Pancreas (tissue), 10 donors: ENCODE results near the gene BAZ2B. TPM values are rescaled to one million over a fixed set of nuclear protein-coding genes. Genes with fewer than 3 reads are reported as not detected.
A peak's percentile ranks its signal among the peaks of the same experiment; 100 is the strongest.

Source experiments
- ATAC-seq, 4 donors: fragments of 200-7000 bp; cut with Tn5 transposase; one replicate each; pipeline versions ENCODE4 v1.8.0 to v1.9.1; 2020; ENCODE audit warnings: mild to moderate bottlenecking in 4 of 4, moderate library complexity in 4 of 4
- DNase-seq, 6 donors: peaks; one replicate each; pipeline ENCODE4 v3.0.0-alpha.2; 2020
- FAIRE-seq: peaks from 2 replicates; lab custom pipeline; 2012; peaks lifted over from hg19 to GRCh38; lab: Jason Lieb, UNC
- H3K27ac ChIP-seq, 4 donors: fragments of 200-600 bp; sonication (generic); 1 replicate in 3 of 4; 2 replicates in 1 of 4; pipeline versions ENCODE4 v1.5.0 to v1.8.0; 2020
- H3K27me3 ChIP-seq, 4 donors: fragments of 200-600 bp; one replicate each; pipeline ENCODE4 v1.8.0; 2021
- H3K36me3 ChIP-seq, 3 donors: fragments of 200-600 bp; sonication (generic) in 1 of 3; one replicate each; pipeline versions ENCODE4 v1.5.0 to v1.8.0; 2020 to 2021
- H3K4me1 ChIP-seq, 3 donors: fragments of 200-600 bp; one replicate each; pipeline ENCODE4 v1.8.0; 2021
- H3K4me3 ChIP-seq, 4 donors: fragments of 200-600 bp; sonication (generic) in 2 of 4; one replicate each; pipeline versions ENCODE4 v1.5.0 to v1.8.0; 2020 to 2021
- H3K9me3 ChIP-seq, 4 donors: fragments of 200-600 bp; one replicate each; pipeline ENCODE4 v1.8.0; 2021
- CTCF ChIP-seq, 4 donors: fragments of 200-600 bp; sonication (generic) in 3 of 4; IDR thresholded peaks; one replicate each; pipeline versions ENCODE4 v1.5.0 to v1.8.0; 2021; ENCODE audit warnings: antibody characterized with exemption in 4 of 4
- WGBS, 2 donors: extraction: QIAGEN DNeasy Blood & Tissue Kit; methylation state at CpG; one replicate each; pipeline ENCODE4 v1.1.7; 2013; 5-methylcytosine and 5-hydroxymethylcytosine counted together
- intact Hi-C, 3 donors: fragments of 100-400 bp; cut with DNase I; formaldehyde crosslinking; loops; one replicate each; pipeline versions ENCODE4 v1.11.1 to v1.14.2; 2022
- polyA plus RNA-seq, 2 donors: library from polyadenylated mRNA; stranded (reverse); fragments of 200-250 nt; gene quantifications; one replicate each; pipeline ENCODE4 v1.2.3, GENCODE V29; 2013
- total RNA-seq, 6 donors: library from RNA; stranded (reverse); fragmentation: NEBNext Ultra II Directional in 4 of 6; extraction: Animal tissue kit (Norgen Biotek cat#: 25700) in 4 of 6; gene quantifications; one replicate each; pipeline versions ENCODE4 v1.2.1 to v1.2.4, GENCODE V29; 2021 to 2023
- donor health status: healthy with polysubstance abuse.
- donor health status: DM: no; HTN: no; CAD: no; lungs with moderate emphysema.
- donor health status: DM: no; HTN: no; CAD: no.
- donor health status: control.
- donor health status: control.
- donor health status: Bipolar disorder and iron deficiency.
- donor health status: DM: yes; HTN: yes; CAD: no.
- donor health status: DM: no; HTN: no; CAD: no.
- donor health status: DM: no; HTN: no; CAD: no.
- donor health status: DM: yes; HTN: yes; CAD: no.

BAZ2B gene
- total and polyA plus RNA-seq, 8 donors, result 14.4 to 52.1 (median 34.4) TPM

- no peaks in the 10 kb centered on the region for H3K36me3 ChIP-seq
- no peaks in the 10 kb centered on the region for H3K27me3 ChIP-seq
- H3K27ac ChIP-seq, result no peak overlapping the region
- peaks cover 0 to 16% (median 4%) of the 10 kb centered on the region in 3 donors for H3K4me1 ChIP-seq
- TF ChIP-seq CTCF (IDR thresholded peaks at IDR 0.05), result no peak
- peak in 3 of 4 donors; percentile 24 to 34 (median 25) for ATAC-seq
- DNase-seq, result no peak
- FAIRE-seq, result no peak
- intact Hi-C loops, result no loop called here
- no peaks in the 10 kb centered on the region for H3K9me3 ChIP-seq
- no peak overlapping the region for H3K4me3 ChIP-seq
- WGBS, 2 donors, result 67 to 69% methylated on average over 4 of the region's 4 CpGs
Measured at GRCh38 chr2:159592441-159592840, 23.9 kb downstream of the BAZ2B start.

GRCh38 chr2:159591221-159591620, 25.1 kb downstream of the BAZ2B start:
- Histone ChIP-seq H3K4me1 (peaks cover 0 to 16% (median 4%) of the 10 kb centered on the region in 3 donors), H3K4me3 (no peak overlapping the region), H3K36me3 (no peaks in the 10 kb centered on the region), H3K27ac (no peak overlapping the region), H3K27me3 (no peaks in the 10 kb centered on the region), H3K9me3 (no peaks in the 10 kb centered on the region)
- ATAC-seq, result peak; percentile 59 to 81 (median 74)
- peak in 1 of 6 donors; percentile 24 for DNase-seq
- TF ChIP-seq CTCF (IDR thresholded peaks at IDR 0.05), result no peak
- intact Hi-C loops, result no loop called here
- FAIRE-seq, result no peak

GRCh38 chr2:159589286-159589685, 27.1 kb downstream of the BAZ2B start:
- TF ChIP-seq CTCF (IDR thresholded peaks at IDR 0.05), result no peak
- 89 to 98% methylated on average over 1 of the region's 1 CpG for WGBS, 2 donors
- Histone ChIP-seq H3K9me3 (no peaks in the 10 kb centered on the region), H3K27ac (no peak overlapping the region), H3K4me3 (no peak overlapping the region), H3K27me3 (no peaks in the 10 kb centered on the region), H3K36me3 (no peaks in the 10 kb centered on the region), H3K4me1 (peaks cover 0 to 15% (median 7%) of the 10 kb centered on the region in 3 donors)
- ATAC-seq, result no peak
- DNase-seq, result no peak
- FAIRE-seq, result no peak
- intact Hi-C loops, result no loop called here

- no peak for FAIRE-seq
- intact Hi-C loops, result no loop called here
- Histone ChIP-seq H3K4me1 (peaks cover 0 to 11% (median 7%) of the 10 kb centered on the region in 3 donors), H3K4me3 (no peak overlapping the region), H3K27ac (no peak overlapping the region), H3K27me3 (no peaks in the 10 kb centered on the region), H3K9me3 (no peaks in the 10 kb centered on the region), H3K36me3 (no peaks in the 10 kb centered on the region)
- no peak for ATAC-seq
- 41 to 51% methylated on average over 3 of the region's 3 CpGs for WGBS, 2 donors
- no peak for TF ChIP-seq CTCF (IDR thresholded peaks at IDR 0.05)
- no peak for DNase-seq
Measured at GRCh38 chr2:159586034-159586433, 30.3 kb downstream of the BAZ2B start.

GRCh38 chr2:159585622-159586021, 30.7 kb downstream of the BAZ2B start:
- Histone ChIP-seq H3K4me1 (peaks cover 0 to 7% (median 7%) of the 10 kb centered on the region in 3 donors), H3K9me3 (no peaks in the 10 kb centered on the region), H3K36me3 (no peaks in the 10 kb centered on the region), H3K4me3 (no peak overlapping the region), H3K27ac (no peak overlapping the region), H3K27me3 (no peaks in the 10 kb centered on the region)
- intact Hi-C loops, result no loop called here
- no peak for TF ChIP-seq CTCF (IDR thresholded peaks at IDR 0.05)
- FAIRE-seq (no peak), DNase-seq (no peak), ATAC-seq (peak in 1 of 4 donors; percentile 36)
